GM18907 (cell line): Measurements from ENCODE around the gene MFSD1.

Experiments used
- ATAC-seq: cut with Tn5 transposase; IDR thresholded peaks from one replicate; pipeline ENCODE4 v1.9.1; 2021; ENCODE audit warnings: mild to moderate bottlenecking, moderate library complexity; ENCODE audit not compliant: unreplicated experiment

Gene MFSD1

DNA sequence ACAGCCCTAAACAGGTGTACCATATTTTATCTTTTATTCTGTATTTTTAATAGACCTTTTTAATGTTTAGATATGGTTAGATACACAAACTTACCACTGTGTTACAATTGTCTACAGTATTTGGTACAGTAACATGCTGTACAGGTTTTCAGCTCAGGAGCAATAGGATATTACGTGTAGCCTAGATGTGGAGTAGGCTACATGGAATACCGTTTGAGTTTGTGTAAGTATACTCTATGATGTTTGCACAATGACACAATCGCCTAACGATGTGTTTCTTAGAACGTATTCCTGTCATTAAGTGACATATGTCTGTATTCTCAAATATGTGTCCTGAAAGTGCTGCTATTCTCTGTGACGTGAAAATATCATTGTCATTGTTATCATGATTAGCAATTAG is 62.6 kb downstream of the MFSD1 start:
- ATAC-seq = no peak

DNA sequence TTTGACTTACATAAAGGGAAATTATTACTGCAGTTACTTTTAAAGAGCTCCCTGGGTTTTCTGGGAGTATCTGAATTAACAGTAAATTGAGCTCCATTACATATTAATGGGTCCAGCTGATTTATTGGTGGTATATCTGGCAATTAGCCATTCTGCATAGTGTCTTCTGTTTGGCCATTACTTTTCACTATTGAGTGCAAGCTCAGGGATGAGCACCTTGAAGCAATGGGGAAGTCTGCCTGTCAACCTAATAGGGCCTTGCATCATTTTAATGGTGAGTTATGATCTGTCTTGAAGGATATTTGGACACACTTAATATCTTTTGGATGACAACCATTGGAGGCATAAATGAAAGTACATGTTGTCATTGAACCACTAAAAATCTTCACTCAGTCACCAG is 73.8 kb downstream of the MFSD1 start:
- ATAC-seq = no peak
